Measurements from ENCODE around the gene ZW10. TPM values are rescaled to one million over a fixed set of nuclear protein-coding genes. Genes with fewer than 3 reads are reported as not detected.

ZW10 gene
- total and polyA plus RNA-seq, 2 donors (not counting 1 experiment from before 2014, with no cell fraction given), result 4.8 to 11.9 TPM

- ChIA-PET POLR2A (no interaction called here), CTCF (interaction anchor here (0.9 to 1.4 kb wide), 3 partner anchors 196 to 532 kb away, joined by 3 to 4 read pairs (median 3); no protein-coding TSS in a partner anchor)
- ATAC-seq (ENCODE audit: low read depth), result no peak
- no peak overlapping the region for H3K4me3 Mint-ChIP-seq
- H3K27ac ChIP-seq (ENCODE audit: low read length in 2 of 2), result no peak overlapping the region
- 61% methylated on average over 3 of the region's 3 CpGs for WGBS (ENCODE audit: insufficient coverage)
- H3K4me3 ChIP-seq (ENCODE audit: control extremely low read depth in 1 of 5, extremely low read depth in 1 of 5, insufficient read depth in 1 of 5, low read depth in 2 of 5, low read length in 4 of 5), result no peak overlapping the region
- no peaks in the 10 kb centered on the region for H3K79me2 ChIP-seq (ENCODE audit: control insufficient read depth, insufficient read depth, low read length)
- TF ChIP-seq EZH2 (IDR thresholded peaks at IDR 0.05; ENCODE audit: borderline replicate concordance, insufficient read depth, low read depth, low read length, poor library complexity, severe bottlenecking) (no peak), CTCF (IDR thresholded peaks at IDR 0.05) (no peak)
- no peak overlapping the region for H2AFZ ChIP-seq (ENCODE audit: insufficient read depth, low read depth, low read length, poor library complexity, severe bottlenecking)
- H4K20me1 ChIP-seq (ENCODE audit: control insufficient read depth, insufficient read depth, low read length, poor library complexity, severe bottlenecking), result no peaks in the 10 kb centered on the region
- H3K9me3 ChIP-seq (ENCODE audit: control extremely low read depth in 1 of 3, control insufficient read depth in 2 of 3, insufficient read depth in 1 of 3, low read length in 2 of 3), result no peaks in the 10 kb centered on the region
- H3K36me3 ChIP-seq (replicated peaks in 1 of 2; ENCODE audit: control extremely low read depth in 1 of 2, control insufficient read depth in 1 of 2, extremely low read depth in 1 of 2, insufficient read depth in 2 of 2, low read length in 1 of 2), result peaks cover 0 to 17% of the 10 kb centered on the region in 2 experiments
- no peaks in the 10 kb centered on the region for H3K27me3 ChIP-seq (replicated peaks in 1 of 4; ENCODE audit: control extremely low read depth in 1 of 4, control insufficient read depth in 3 of 4, insufficient read depth in 4 of 4, low read length in 3 of 4)
- no peak overlapping the region for H3K4me2 ChIP-seq (replicated peaks; ENCODE audit: low read depth, low read length, poor library complexity, severe bottlenecking)
- DNase-seq, result no peak
- intact Hi-C loops (cut with micrococcal nuclease), result no loop called here
- no peaks in the 10 kb centered on the region for H3K27me3 Mint-ChIP-seq
- H3K9ac ChIP-seq (ENCODE audit: low read length), result no peak overlapping the region
- H3K27ac Mint-ChIP-seq, result no peak overlapping the region
- H3K4me1 ChIP-seq (ENCODE audit: control insufficient read depth in 2 of 2, insufficient read depth in 2 of 2, low read length in 2 of 2), result no peaks in the 10 kb centered on the region
- H3K9me3 Mint-ChIP-seq (ENCODE audit: insufficient read depth), result no peaks in the 10 kb centered on the region
- no peaks in the 10 kb centered on the region for H3K4me1 Mint-ChIP-seq
Observed at GRCh38 chr11:113728814-113729213, 44.7 kb downstream of the ZW10 start.

GRCh38 chr11:113725913-113726312 lies 47.6 kb downstream of the ZW10 start:
- no peaks in the 10 kb centered on the region for H3K27me3 Mint-ChIP-seq
- H3K4me3 Mint-ChIP-seq, result no peak overlapping the region
- no peaks in the 10 kb centered on the region for H3K9me3 Mint-ChIP-seq (ENCODE audit: insufficient read depth)
- Histone ChIP-seq H3K27me3 (replicated peaks in 1 of 4; ENCODE audit: control extremely low read depth in 1 of 4, control insufficient read depth in 3 of 4, insufficient read depth in 4 of 4, low read length in 3 of 4) (no peaks in the 10 kb centered on the region), H3K4me2 (replicated peaks; ENCODE audit: low read depth, low read length, poor library complexity, severe bottlenecking) (no peak overlapping the region), H3K79me2 (ENCODE audit: control insufficient read depth, insufficient read depth, low read length) (no peaks in the 10 kb centered on the region), H3K4me3 (ENCODE audit: control extremely low read depth in 1 of 5, extremely low read depth in 1 of 5, insufficient read depth in 1 of 5, low read depth in 2 of 5, low read length in 4 of 5) (no peak overlapping the region), H3K27ac (ENCODE audit: low read length in 2 of 2) (no peak overlapping the region), H3K4me1 (ENCODE audit: control insufficient read depth in 2 of 2, insufficient read depth in 2 of 2, low read length in 2 of 2) (no peaks in the 10 kb centered on the region), H2AFZ (ENCODE audit: insufficient read depth, low read depth, low read length, poor library complexity, severe bottlenecking) (no peak overlapping the region), H3K9me3 (ENCODE audit: control extremely low read depth in 1 of 3, control insufficient read depth in 2 of 3, insufficient read depth in 1 of 3, low read length in 2 of 3) (no peaks in the 10 kb centered on the region), H4K20me1 (ENCODE audit: control insufficient read depth, insufficient read depth, low read length, poor library complexity, severe bottlenecking) (no peaks in the 10 kb centered on the region), H3K36me3 (replicated peaks in 1 of 2; ENCODE audit: control extremely low read depth in 1 of 2, control insufficient read depth in 1 of 2, extremely low read depth in 1 of 2, insufficient read depth in 2 of 2, low read length in 1 of 2) (no peaks in the 10 kb centered on the region), H3K9ac (ENCODE audit: low read length) (no peak overlapping the region)
- ChIA-PET POLR2A (no interaction called here), CTCF (no interaction called here)
- WGBS (ENCODE audit: insufficient coverage), result 100% methylated on average over 2 of the region's 3 CpGs
- H3K27ac Mint-ChIP-seq, result no peak overlapping the region
- ATAC-seq (ENCODE audit: low read depth) (no peak), DNase-seq (no peak)
- no peak for TF ChIP-seq CTCF (IDR thresholded peaks at IDR 0.05)
- H3K4me1 Mint-ChIP-seq, result no peaks in the 10 kb centered on the region
- intact Hi-C loops (cut with micrococcal nuclease), result no loop called here
